Coronary artery (tissue), 2 donors: ENCODE results near the gene ITGB8.

ENCODE experiments used
- DNase-seq: peaks from one replicate; pipeline ENCODE4 v3.0.0-alpha.2; 2017; ENCODE audit warnings: low spot score
- H3K27ac ChIP-seq, 2 donors: fragments of 200-600 bp; sonication (generic); one replicate each; pipeline ENCODE4 v1.5.1; 2016 to 2019
- H3K4me3 ChIP-seq: fragments of 200-600 bp; sonication (generic); 2 replicates; pipeline ENCODE4 v1.5.1; 2016; ENCODE audit warnings: mild to moderate bottlenecking, moderate library complexity
- TF ChIP-seq, protein P1 (sequence below): fragments of 200-600 bp; sonication (generic); IDR thresholded peaks from one replicate; pipeline ENCODE4 v1.5.1; 2019; ENCODE audit warnings: antibody characterized with exemption

ITGB8 gene

GRCh38 chr7:20412032-20412431, 81.3 kb downstream of the ITGB8 start:
- no peak overlapping the region for H3K27ac ChIP-seq
- TF ChIP-seq, protein P1, sequence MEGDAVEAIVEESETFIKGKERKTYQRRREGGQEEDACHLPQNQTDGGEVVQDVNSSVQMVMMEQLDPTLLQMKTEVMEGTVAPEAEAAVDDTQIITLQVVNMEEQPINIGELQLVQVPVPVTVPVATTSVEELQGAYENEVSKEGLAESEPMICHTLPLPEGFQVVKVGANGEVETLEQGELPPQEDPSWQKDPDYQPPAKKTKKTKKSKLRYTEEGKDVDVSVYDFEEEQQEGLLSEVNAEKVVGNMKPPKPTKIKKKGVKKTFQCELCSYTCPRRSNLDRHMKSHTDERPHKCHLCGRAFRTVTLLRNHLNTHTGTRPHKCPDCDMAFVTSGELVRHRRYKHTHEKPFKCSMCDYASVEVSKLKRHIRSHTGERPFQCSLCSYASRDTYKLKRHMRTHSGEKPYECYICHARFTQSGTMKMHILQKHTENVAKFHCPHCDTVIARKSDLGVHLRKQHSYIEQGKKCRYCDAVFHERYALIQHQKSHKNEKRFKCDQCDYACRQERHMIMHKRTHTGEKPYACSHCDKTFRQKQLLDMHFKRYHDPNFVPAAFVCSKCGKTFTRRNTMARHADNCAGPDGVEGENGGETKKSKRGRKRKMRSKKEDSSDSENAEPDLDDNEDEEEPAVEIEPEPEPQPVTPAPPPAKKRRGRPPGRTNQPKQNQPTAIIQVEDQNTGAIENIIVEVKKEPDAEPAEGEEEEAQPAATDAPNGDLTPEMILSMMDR = no peak
- no peak overlapping the region for H3K4me3 ChIP-seq
- no peak for DNase-seq

GRCh38 chr7:20417260-20417659, 86.6 kb downstream of the ITGB8 start:
- no peak for DNase-seq
- TF ChIP-seq, protein P1 = no peak
- no peak overlapping the region for H3K27ac ChIP-seq
- no peak overlapping the region for H3K4me3 ChIP-seq

DNA sequence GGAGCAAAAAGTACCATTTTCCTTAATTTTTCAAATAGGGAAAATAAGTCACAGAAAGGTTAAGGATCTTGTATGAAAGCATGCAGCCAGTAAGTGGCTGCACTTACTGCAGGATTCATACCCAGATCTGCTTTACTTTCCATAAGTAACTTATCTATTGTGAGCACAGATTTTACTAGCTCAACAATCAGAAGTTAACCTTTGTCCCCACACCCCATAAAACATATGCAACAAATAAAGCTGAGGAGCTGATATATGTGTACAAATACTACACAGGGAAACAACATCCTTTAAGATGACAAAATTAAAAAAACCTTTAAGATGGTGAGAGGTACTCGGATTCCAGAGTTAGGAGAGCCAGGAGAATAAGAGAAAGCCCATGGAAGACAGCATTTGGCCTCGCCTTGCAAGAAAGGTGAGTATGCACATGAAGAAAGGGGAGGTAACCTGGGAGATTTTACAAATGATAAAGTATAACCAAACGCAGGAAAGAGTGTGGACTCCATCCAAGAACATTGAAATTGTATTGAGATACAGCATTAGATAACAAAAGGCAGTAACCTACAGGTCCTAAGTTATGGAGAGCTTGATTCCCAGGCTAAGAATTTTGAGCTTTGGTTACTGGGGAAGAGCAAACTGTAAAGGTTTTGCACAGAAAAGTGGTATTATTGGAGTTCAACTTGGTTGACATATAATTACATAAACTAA, 87.1 kb downstream of the ITGB8 start:
- TF ChIP-seq, protein P1 = no peak
- no peak overlapping the region for H3K27ac ChIP-seq

DNA sequence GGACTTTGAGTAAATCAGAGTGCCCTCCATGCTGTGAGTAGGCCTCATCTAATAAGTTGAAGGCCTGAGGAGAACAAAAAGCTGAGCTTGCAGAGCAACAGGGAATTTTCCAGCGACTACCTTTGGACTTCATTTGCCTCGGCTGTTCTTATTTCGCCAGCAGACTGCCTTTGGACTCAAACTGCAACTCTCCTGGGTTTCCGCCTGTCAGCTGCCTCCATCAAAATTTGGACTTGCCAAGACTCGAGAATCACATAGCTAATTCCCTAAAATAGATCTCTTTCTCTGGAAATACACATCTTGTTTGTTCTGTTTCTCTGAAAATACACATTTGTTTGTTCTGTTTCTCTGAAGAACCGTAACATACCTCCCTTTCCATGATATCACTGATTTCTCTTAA, 93.8 kb downstream of the ITGB8 start:
- TF ChIP-seq, protein P1 = no peak
- DNase-seq = no peak
- H3K27ac ChIP-seq = no peak overlapping the region

More for the DNA sequence above, 87.1 kb downstream of the ITGB8 start:
- no peak for DNase-seq
- H3K4me3 ChIP-seq = no peak overlapping the region

GRCh38 chr7:20430664-20431063, 100.0 kb downstream of the ITGB8 start:
- H3K27ac ChIP-seq = no peak overlapping the region
- H3K4me3 ChIP-seq = no peak overlapping the region
- TF ChIP-seq, protein P1 = no peak
- no peak for DNase-seq

More for the DNA sequence above, 93.8 kb downstream of the ITGB8 start:
- no peak overlapping the region for H3K4me3 ChIP-seq

DNA sequence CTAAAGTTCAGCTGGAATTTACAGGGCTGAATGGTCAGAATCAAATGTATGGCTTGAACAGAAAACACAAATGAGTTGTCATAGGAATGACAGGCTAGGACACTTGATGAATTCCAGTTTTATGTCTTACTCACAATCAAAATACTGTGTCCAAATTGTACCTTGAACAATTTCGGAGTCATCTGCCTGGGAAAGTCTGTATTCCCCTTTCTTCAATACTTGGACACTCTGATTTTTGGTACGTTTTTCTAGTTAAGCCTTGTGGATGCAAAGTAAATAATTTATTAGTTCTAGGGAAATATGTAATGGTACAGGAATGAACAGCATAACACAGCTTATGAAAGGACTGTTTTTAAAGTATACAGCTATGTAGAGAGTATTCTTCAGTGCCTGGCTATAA, 100.4 kb downstream of the ITGB8 start:
- H3K27ac ChIP-seq = no peak overlapping the region
- no peak overlapping the region for H3K4me3 ChIP-seq
- no peak for DNase-seq
- TF ChIP-seq, protein P1 = no peak

DNA sequence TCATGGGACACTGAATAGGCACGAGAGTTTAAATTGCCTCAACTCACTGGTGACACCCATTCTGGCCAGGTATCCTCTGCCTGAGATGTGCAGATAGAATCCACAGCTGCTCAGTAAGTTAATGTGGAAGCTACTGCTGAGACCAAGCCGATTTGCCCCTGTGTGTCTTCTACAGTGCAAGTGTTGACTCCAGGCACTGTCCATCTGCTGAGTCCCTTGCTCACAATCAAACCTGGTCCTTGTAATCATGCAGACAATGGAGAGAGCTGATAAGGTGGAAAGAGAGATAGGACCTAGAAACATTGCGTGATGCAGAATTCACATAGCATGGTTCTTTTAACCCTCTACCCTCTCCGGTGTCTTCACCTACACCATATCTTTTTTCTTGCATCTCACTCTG, 101.4 kb downstream of the ITGB8 start:
- Histone ChIP-seq H3K4me3 (no peak overlapping the region), H3K27ac (no peak overlapping the region)
- TF ChIP-seq, protein P1 = no peak
- DNase-seq = no peak
